HG02763 (cell line): Measurements from ENCODE around the gene FEM1B.
A peak's percentile ranks its signal among the peaks of the same experiment; 100 is the strongest.
"Not testable (repeated sequence)": the region's sequence is repeated elsewhere in the genome, so short reads cannot be mapped to it uniquely, and the experiment has no call there.

Experiments used
- ATAC-seq: cut with Tn5 transposase; IDR thresholded peaks from one replicate; pipeline ENCODE4 v1.9.1; 2021; ENCODE audit warnings: mild to moderate bottlenecking, moderate library complexity; ENCODE audit not compliant: unreplicated experiment

The FEM1B gene

GRCh38 chr15:68277603-68278344 is at the start of gene FEM1B:
Gene FEM1B (plus strand): TSS chr15:68277745. CDS start chr15:68278418, 673 bp downstream.
- peak; percentile 80 for ATAC-seq

GRCh38 chr15:68228143-68228970 is 49.2 kb upstream of the FEM1B start:
- ATAC-seq, result no peak

- peak; percentile 8 for ATAC-seq
Observed at GRCh38 chr15:68228971-68229385, 48.6 kb upstream of the FEM1B start.

GRCh38 chr15:68229386-68230156 is 48.0 kb upstream of the FEM1B start, which contains the start of gene CLN6:
Gene CLN6 (minus strand): TSS chr15:68229728. CDS start chr15:68229584, 144 bp downstream.
- peak; percentile 76 for ATAC-seq

GRCh38 chr15:68230157-68231100 is 47.1 kb upstream of the FEM1B start:
- no peak for ATAC-seq

- no peak for ATAC-seq
Observed at GRCh38 chr15:68231102-68231818, 46.3 kb upstream of the FEM1B start.

GRCh38 chr15:68232449-68232848 is 45.1 kb upstream of the FEM1B start:
- ATAC-seq, result no peak

GRCh38 chr15:68232937-68233336 is 44.6 kb upstream of the FEM1B start:
- ATAC-seq, result no peak

GRCh38 chr15:68234060-68234459 is 43.5 kb upstream of the FEM1B start:
- ATAC-seq, result no peak

- not testable (repeated sequence) for ATAC-seq
Observed at GRCh38 chr15:68234520-68234919, 43.0 kb upstream of the FEM1B start.

GRCh38 chr15:68235022-68235421 is 42.5 kb upstream of the FEM1B start:
- no peak for ATAC-seq

GRCh38 chr15:68239025-68239424 is 38.5 kb upstream of the FEM1B start:
- ATAC-seq, result no peak

GRCh38 chr15:68241088-68241935 is 36.2 kb upstream of the FEM1B start:
- no peak for ATAC-seq

- ATAC-seq, result no peak
Observed at GRCh38 chr15:68244235-68244634, 33.3 kb upstream of the FEM1B start.

- no peak for ATAC-seq
Observed at GRCh38 chr15:68249058-68249713, 28.4 kb upstream of the FEM1B start.

- ATAC-seq, result no peak
Observed at GRCh38 chr15:68252925-68253534, 24.5 kb upstream of the FEM1B start.

GRCh38 chr15:68256675-68257450 is 20.7 kb upstream of the FEM1B start:
- ATAC-seq, result peak; percentile 47
